HG03378 (cell line): ENCODE measurements around the gene RABEP2.
"Not testable (repeated sequence)": the region's sequence is repeated elsewhere in the genome, so short reads cannot be mapped to it uniquely, and the experiment has no call there.

Experiments used
- ATAC-seq: cut with Tn5 transposase; IDR thresholded peaks from one replicate; pipeline ENCODE4 v1.9.1; 2021; ENCODE audit warnings: mild to moderate bottlenecking, moderate library complexity; ENCODE audit not compliant: unreplicated experiment

Gene RABEP2

DNA sequence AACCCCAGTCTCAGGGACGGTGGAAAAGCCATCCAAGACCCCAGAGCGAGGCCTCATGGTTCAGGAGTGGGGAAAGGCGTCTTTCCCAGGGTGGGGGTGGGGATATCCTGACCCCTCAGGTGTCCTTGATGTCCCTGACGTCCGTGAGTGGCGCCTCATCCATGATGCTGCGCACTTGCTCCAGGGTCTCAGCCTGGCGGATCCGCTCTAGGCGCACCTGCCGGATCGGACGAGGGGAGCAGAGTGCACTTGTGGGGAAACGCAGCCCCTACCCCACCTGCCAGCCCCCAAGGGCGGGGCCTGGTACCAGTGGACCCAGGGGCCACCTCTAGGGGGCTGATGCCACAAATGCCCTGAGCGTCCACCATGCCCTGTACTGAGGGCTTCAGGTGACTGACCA, 20.2 kb downstream of the RABEP2 start:
- ATAC-seq, result no peak

DNA sequence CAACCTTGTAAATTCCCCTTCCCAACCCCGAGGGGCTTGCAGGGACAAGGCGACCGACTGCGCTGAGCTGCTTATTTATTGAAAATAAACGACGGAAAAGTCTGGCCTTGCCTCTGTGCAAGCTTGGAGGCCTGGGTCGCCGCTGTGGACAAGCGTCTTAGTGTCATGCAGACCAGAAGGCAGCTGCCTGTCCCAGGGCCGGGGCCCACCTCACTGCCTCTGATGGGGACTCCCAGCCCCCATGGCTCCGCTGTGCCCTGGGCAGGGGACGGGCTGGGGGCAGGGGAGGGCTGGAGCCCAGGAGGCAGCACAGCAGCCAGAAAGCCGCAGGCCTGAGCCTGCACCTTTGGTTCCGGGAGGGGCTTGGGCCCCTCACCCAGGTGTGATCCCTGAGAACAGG, 20.7 kb downstream of the RABEP2 start:
- ATAC-seq, result no peak

DNA sequence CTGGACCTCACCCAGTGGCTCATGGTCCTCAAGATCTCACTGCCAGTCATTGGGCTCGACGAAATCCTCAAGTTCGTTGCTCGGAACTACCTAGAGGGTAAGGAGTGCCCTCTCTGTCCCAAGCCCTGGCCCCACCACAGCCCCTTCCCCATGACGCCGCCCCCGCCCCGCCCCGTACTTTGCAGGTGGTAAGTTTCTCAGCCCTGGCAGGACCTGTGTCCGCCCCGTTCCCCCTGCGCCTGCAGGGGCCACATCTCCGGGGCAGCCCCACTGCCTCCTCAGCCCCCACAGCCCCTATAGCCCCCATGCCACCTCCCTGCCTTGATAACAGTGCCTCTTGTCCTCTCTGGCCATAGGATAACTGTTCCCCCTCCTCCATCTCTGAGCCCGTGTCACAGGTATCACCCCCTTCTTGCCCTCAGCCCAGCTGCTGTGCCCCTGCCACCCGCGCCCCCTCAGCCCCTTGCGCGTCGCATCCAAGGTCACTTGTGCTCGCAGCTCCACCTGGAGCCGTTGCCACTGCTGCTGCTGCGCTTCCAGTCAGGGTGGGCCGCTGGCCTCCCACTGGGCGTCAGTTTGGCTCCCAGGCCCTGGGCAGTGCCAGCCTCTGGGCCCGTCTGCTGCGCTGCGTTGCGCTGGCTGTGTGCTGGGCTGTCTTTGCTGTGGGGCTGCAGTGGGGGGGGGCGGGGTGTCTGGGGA, 21.5 kb downstream of the RABEP2 start:
- ATAC-seq, result no peak

DNA sequence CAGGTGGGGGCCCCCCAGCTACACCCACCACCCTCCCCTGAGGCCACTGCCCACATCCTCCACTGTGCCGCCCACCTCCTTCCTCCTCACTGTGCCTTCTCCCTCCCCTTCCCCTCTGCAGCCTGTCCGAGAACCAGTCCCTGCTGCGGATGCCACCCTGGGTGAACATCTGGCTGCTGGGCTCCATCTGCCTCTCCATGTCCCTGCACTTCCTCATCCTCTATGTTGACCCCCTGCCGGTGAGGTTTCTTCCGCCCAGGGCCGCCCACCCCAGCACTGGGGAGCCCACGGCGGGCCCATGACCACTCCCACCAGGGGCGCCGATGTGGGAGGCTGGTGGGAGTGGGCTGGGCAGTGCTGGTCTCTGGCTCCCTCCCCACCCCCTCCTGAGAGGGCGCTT, 22.1 kb downstream of the RABEP2 start:
- no peak for ATAC-seq

DNA sequence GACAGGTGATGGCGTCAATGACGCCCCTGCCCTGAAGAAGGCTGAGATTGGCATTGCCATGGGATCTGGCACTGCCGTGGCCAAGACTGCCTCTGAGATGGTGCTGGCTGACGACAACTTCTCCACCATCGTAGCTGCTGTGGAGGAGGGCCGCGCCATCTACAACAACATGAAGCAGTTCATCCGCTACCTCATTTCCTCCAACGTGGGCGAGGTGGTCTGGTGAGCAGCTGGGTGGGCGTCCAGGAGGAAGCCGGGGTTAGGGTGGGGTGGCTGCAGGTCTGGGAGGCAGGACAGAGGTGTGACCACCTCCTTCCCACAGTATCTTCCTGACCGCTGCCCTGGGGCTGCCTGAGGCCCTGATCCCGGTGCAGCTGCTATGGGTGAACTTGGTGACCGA, 23.2 kb downstream of the RABEP2 start:
- ATAC-seq, result no peak

DNA sequence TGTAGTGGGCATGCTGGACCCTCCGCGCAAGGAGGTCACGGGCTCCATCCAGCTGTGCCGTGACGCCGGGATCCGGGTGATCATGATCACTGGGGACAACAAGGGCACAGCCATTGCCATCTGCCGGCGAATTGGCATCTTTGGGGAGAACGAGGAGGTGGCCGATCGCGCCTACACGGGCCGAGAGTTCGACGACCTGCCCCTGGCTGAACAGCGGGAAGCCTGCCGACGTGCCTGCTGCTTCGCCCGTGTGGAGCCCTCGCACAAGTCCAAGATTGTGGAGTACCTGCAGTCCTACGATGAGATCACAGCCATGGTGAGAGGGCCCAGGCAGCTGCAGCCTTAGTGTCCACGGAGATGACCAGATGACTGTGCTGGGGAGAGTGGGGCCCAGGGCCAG, 24.4 kb downstream of the RABEP2 start:
- no peak for ATAC-seq

DNA sequence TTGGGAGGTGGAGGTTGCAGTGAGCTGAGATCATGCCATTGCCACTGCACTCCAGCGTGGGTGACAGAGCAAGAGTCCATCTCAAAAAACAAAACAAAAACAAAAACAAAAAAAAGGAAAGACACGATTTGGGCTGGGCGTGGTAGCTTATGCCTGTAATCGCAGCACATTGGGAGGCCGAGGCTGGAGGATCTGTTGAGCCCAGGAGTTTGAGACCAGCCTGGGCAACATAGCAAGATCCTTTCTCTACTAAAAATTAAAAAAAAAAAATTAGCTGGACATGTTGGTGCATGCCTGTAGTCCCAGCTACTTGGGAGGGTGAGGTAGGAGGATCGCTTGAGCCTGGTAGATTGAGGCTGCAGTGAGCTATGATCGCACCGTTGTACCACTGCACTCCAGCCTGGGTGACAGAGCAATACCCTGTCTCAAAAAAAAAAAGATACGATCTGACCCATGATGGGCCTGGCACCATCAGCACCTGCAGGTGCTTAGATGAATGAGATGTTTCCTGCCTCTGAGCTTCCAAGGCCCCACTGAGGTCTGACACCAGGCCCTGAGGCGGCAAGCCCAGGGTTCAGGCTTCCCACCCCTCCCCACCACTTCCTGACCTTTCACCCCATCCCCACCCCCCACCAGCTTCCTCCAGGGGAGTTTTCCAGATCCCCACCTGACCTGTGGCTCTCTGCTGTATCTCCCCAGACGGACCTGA, 25.0 kb downstream of the RABEP2 start:
- ATAC-seq, result no peak

DNA sequence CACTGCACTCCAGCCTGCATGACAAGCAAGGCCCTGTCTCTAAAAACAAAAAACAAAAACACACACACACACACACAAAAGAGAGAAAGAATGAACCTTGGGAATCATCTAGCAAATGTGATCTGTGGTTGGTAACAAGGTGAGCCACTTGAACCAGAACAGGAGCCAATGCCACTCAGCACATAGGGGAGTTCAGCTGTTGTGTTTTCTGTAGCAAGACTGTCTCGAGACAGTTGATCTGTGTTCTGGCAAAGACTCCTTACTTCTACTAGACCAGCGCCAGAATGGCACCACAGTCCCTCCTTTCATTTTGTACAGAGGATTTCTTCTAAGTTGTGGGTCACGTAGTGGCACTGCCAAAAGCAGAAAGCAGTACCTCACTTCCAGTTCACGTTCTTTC, 26.1 kb downstream of the RABEP2 start:
- ATAC-seq, result no peak

DNA sequence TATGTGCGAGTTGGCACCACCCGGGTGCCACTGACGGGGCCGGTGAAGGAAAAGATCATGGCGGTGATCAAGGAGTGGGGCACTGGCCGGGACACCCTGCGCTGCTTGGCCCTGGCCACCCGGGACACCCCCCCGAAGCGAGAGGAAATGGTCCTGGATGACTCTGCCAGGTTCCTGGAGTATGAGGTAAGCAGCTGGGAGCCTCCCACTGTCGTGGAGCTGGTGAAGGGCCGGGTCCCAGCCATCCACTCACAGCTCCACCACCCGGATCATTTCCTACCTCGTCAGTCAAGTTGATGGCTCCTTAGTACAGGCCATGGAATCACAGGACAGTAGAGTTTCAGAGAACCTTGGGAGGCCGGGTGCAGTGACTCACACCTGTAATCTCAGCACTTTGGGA, 26.8 kb downstream of the RABEP2 start:
- ATAC-seq, result no peak

DNA sequence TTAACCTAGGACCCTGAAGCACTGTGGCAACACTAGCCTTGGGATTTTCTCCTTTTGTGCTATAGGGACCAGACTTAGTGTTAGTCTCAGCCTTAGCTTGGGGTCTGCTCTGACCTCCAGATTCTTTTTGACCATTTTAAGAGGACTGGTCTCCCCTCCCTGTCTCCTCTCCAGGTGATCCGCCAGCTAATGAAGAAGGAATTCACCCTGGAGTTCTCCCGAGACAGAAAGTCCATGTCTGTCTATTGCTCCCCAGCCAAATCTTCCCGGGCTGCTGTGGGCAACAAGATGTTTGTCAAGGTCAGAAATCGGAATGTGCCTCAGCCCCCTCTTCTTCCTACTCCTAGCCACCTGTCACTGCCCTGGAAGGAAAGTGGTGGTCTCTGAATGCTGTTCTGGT, 27.2 kb downstream of the RABEP2 start:
- no peak for ATAC-seq

DNA sequence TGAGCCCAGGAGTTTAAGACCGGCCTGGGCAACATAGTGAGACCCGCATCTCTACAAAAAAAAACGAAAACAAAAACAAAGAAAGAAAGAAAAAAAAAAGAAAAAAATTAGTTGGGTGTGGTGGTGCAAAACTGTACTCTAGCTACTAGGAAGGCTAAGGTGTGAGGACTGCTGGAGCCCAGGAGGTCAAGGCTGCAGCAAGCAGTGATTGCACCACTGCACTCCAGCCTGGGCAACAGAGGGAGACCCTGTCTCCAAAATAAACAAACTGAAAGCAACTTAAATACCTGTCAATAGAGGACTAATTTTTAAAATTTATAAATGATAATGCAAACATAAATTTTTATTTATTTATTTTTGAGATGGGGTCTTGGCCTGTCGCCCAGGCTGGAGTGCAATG, 29.4 kb downstream of the RABEP2 start:
- ATAC-seq, result no peak

DNA sequence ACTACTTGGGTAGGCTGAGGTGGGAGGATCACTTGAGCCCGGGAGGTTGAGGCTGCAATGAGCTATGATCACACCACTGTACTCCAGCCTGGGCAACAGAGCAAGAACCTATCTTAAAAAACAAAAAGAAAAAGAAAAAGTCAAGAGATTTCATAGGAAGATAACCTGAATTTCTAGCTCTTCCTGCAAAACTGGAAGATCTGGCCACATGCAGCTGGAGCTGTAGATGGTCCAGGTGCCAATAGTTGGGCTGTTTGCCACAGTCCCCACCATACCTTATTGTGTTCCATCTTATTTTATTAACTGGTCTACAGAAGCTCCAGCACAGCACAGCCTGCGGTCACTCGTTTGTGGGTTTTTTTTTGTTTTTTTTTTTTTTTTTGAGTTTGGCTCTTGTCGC, 31.7 kb downstream of the RABEP2 start:
- no peak for ATAC-seq

DNA sequence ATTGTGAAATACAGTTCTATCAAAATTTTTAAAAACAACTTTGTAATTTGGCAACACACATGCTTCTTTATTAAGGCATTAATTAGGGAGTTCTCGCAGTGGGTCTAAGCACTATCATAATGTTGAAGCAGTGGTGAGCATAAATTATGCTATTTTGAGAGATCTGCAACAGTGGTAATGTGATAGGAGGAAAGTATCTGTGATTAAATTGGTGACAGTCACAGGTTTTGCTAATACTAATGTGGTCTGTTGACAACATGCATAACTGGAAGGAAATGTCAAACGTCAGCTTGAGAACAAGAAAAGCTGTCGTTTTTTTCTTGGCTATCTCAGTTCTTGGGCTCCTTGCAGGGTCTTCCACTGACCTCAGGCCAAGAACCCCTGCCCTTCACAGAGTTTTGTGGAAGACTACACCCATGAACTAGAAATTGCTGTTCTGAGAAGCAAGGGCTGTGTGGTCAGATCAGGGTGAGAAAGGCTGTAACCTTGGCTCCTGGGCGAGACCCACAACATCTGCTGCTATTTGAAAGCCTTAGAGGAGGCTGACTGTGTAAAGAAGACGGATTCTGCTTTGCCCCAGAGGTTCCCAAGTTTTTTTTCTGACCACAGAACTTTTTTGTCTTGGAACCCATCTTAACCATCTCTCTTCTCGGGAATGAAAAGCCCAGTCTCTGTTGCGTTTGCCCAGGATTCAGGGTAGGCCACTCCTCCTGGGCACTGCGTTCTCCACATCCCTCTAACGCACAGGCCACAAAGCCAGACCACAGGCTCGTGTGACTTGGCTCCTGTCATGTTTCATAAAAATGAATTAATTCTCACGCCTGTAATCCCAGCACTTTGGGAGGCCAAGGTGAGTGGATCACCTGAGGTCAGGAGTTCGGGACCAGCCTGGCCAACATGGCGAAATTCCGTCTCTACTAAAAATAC, 32.8 kb downstream of the RABEP2 start:
- no peak for ATAC-seq

DNA sequence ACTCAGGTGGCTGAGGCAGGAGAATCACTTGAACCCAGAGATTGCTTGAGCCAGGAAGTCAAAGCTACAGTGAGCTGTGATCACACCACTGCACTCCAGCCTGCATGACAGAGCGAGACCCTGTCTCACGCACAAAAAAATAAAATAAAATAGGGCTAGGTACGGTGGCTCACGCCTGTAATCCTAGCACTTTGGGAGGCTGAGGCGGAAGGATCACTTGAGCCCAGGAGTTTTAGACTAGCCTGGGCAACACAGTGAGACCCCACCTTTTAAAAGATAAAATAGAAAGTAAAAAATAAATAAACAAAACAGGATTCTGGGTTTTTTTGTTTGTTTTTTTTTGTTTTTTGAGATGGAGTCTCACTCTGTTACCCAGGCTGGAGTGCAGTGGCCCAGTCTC, 34.7 kb downstream of the RABEP2 start:
- not testable (repeated sequence) for ATAC-seq

DNA sequence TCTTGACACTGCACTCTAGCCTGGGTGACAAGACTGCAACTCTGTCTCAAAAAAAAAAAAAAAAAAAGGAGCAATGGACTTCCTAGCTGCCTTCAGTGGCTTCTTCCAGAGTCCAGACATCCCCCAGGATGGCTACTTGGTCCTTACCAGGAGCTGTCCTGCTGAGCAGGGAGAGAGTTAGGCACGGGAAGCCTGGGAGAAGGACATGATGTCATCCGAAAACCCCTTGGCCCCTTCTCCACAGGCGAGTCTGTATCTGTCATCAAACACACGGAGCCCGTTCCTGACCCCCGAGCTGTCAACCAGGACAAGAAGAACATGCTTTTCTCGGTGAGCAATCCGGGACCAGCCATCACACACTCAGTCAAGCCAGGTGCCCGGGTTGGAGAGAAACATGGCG, 38.1 kb downstream of the RABEP2 start:
- ATAC-seq, result no peak

DNA sequence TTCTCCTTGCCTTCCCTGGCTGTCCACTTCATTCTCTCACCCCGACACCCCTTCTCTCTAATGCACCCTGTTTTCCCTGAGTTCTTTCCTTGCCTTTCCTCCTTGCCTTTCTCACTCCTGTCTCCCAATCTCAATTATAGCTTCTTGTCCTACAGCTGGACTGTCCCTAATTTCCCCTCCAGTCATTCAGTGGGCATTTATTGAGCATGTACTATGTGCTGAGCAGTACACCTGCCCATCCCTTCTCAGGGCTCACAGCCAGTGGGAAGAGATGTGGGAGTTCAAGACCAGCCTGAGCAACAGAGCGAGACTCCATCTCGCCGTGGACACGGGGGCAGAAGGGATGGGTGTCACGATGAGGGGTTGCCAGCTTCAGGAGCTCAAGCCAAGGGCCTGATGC, 41.0 kb downstream of the RABEP2 start:
- ATAC-seq, result no peak

DNA sequence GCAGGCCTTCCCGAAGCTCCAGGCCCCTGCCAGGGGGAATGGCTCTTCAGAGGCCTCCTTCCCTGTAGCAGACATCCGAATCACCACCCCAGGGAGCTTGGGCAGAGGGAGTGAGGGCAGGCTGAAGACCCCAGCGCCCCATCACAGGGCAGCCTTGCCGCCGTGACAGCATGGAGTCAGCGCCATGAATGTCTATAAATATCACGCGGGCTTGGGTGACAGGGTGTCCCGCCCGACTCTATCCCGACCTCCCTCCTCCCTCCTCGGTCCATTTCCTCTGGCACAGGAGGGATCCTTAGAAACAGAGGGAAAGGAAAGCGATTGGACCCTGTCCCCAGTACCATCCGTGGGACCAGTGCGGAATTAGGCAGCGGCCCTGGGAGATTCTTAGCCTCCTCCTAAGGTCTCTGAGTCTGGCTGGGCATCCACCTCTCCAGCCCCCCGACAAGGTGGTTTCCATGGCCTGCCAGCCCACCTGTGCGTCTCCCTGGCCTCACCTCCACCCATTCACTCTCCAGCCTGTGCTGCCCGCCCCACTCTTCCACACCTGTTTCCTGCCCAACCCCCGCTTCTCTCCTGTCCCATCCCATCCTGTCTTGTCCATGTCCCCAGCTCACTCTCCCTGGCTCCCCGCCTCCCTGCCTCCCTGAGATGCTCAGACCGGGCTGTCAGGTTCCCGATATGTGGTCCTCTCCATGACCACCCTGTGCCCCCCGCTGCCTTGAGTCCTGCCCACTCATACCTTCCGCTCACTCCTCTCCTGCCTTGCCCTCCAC, 41.6 kb downstream of the RABEP2 start:
- no peak for ATAC-seq

DNA sequence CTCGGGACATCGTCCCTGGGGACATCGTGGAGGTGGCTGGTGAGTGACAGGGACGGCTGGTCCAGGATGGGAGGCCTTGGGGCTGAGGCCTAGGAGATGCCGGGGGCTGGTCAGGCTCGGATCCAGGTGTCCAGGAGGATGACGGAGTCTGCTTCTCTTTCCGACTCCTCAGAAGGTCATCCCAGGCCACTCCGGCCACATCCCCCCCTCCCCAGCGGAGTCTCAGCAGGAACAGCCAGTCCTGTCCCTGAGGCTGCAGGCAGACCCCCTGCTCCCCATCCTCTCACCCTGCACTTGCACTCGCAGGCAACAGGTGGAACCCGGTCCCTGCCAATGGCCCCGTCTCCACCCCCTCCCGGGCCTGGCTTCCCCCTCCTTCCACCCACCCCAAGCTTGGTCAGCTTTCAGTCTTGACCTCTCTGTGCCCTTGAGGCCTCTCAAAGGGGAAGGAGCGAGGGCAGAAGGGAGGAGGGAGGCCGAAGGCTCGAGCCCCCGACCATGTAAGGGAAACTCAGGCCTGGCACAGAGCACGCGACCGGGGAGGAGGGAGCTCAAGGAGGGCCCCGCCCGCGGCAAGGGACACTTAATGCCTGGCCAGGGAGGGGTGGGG, 42.4 kb downstream of the RABEP2 start:
- no peak for ATAC-seq

DNA sequence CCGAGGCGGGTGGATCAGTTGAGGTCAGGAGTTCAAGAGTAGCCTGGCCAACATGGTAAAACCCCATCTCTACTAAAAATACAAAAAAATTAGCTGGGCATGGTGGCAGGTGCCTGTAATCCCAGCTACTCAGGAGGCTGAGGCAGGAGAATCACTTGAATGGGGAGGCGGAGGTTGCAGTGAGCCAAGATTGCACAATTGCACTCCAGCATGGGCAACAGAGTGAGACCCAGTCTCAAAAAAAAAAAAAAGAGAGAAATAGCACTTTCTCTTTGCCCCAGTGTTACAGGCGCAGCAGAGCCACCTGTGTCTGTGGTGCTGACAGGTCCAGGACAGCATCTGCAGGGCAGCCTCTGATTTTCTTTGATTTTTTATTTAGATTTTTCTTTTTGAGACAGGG, 43.5 kb downstream of the RABEP2 start:
- not testable (repeated sequence) for ATAC-seq

DNA sequence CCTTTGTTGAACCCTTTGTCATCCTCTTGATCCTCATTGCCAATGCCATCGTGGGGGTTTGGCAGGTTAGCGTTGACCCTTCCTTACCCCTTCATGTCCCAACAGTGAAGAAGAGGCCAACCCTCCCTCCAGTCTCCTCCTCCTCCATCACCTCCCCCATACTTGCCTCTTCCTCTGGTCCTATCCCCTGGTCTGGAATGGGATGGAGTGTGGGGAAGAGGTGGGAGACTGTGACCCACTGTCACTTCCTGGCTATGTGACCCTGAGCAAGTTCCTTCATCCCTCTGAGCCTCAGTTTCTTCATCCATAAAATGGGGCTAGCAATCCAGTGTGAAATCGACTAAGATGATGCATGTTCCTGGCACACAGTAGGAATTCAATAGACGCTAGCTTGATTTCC, 44.1 kb downstream of the RABEP2 start:
- no peak for ATAC-seq

DNA sequence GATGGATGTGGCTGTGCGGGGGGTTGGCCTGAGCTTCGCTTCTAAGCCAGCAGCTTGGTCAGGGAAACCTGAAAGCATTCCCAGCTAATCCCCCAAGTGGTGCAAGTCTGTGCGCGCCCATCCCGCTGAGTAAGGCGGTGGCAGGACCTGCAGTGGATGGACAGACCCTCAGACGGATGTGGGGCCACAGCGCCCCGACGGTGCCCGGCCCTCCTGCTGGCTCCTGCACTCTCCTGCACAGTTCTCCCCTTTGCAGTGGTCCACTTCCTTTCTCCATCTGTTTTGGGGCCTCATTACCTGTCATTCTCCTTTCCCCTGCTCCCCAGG, 44.5 kb downstream of the RABEP2 start:
- ATAC-seq, result no peak
